Stimulated activated CD8-positive, alpha-beta memory T cell treated with anti-CD3 and anti-CD28 coated beads, Interleukin-12 subunit alpha, Interleukin-12 subunit beta, amount 100 ng/mL, for 24 hours (primary cell): ENCODE results near the gene RCAN2.
"Not testable (repeated sequence)": the region's sequence is repeated elsewhere in the genome, so short reads cannot be mapped to it uniquely, and the experiment has no call there.

Source experiments
- DNase-seq: peaks from one replicate; pipeline ENCODE4 v3.0.0-alpha.2; 2020; ENCODE audit errors: extremely low read depth

The RCAN2 gene

DNA sequence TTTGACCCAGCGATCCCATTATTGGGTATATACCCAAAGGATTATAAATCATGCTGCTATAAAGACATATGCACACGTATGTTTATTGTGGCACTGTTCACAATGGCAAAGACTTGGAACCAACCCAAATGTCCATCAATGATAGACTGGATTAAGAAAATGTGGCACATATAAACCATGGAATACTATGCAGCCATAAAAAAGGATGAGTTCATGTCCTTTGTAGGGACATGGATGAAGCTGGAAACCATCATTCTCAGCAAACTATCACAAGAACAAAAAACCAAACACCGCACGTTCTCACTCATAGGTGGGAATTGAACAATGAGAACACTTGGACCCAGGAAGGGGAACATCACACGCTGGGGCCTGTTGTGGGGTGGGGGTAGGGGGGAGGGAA, 103.5 kb downstream of the RCAN2 start:
- DNase-seq, result not testable (repeated sequence)

DNA sequence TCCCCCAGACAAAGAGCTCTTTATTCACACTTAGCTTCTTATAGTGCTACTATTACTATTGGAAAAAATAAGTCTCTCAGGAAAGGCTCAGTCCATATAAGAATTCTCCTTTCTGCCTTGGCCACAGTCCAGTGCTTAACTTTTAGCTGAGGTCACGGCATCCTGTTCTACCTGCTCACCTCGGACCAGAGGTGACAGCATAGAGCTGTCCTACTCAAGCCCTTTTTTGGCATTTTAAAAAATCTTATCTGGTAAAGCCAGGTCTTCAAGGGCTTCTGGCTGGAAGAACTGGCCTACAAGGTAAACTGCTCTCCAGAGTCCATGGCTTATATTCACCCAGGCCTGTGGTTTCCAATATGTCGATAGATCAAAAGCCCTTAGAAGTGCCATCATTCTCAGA, 109.7 kb downstream of the RCAN2 start:
- DNase-seq, result no peak

DNA sequence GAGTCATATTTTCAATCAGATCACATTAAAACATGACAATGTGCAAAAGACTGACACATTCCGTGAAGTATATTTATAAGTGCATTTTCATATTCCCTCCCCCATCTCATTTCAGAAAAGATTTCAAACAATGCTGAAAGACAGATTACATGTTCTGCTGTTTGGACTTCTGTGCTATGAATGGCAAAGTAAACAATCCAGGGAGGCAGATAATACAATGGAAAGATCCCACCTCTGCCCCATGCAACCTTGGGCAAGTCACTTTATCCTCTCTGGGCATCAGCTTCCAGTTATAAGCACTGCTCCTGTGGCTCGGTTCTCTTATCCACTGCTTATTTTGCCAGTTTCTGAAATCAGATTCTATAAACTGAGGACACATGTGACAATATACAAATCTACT, 110.2 kb downstream of the RCAN2 start:
- no peak for DNase-seq

DNA sequence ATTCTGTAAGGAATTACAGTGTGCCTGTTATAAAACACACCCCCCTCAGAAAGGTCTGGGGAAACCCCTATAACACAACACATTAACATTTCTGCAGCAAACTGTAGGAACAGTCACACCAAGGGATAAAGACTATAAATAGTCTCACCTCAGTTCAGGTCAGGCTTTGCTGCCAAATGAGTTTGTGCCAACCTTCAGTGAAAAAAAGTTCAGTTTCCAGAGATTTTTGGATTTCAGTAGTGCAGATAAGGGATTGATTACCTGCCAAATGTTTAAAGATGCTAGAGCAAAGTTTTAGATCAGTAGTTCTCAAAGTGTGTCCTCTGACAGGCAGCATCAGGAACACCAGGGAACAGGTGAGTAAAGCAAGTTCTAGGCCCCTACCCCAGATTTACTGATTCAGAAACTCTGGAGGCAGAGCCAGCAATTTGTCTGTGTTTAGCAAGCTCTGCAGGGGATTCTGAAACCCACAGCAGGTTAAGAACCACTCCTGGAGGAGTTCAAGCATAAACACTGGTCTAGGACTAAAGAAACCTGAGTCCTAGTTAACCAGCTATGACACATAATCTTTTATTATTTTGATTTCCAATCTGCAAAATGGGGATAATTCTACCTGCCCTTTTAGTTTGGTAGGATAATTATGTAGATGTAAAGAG, 111.0 kb downstream of the RCAN2 start:
- no peak for DNase-seq

DNA sequence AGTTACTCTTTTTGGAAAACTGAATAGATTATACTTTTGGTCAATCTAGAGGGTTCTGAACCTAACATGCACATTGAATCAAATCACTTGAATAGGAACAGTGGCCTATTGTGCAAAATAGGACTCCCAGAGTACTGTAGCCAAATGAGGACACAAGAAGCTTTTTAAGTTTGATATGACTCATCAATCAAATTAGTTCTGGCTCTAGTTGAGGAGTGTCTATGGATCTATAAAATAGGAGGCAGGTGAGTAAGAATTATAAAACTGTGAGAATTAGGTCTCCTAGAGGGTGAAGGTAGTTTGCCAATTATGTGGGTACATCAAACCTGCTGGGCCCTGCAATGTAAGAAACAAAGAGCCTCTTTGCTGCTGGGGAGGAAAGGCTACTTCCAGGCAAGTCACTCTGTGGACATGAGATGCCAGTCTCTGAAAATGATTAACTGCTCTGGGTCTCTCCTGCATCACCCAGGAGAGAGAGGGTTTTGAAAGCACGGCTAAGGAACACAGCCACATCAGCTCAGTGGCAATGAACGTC, 112.3 kb downstream of the RCAN2 start:
- no peak for DNase-seq

DNA sequence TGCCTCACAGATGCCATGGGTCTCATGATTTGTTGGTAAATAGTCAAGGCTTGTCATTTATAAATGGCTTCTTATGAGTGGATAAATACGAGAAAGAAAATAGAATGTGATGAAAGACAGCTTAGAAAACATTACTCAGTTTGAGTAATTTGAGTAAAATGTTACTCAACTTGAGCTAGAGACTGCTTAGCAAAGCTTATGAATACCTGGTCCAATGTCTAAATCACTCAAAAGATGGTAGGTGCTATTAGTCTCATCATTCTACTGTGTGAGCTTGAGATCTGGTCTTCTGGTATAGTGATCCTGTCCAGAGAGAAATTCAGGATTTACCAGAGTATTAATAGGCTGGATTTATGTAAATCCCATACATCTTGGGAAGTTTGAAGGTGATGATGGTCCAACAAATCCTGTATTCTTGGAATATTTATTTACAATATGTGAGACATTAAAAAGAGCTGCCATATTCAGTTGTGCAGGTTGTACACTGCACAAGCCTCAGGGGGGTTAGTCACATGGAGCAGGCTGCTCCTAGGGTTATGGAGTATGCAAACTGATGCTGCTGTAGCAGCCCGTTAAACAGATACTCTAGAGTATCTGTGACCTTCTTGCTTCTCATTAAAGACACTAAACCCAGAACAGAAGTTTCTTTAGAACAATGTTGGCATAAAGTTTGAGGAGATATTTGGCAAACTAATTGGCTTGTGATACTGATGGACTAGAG, 112.9 kb downstream of the RCAN2 start:
- no peak for DNase-seq

DNA sequence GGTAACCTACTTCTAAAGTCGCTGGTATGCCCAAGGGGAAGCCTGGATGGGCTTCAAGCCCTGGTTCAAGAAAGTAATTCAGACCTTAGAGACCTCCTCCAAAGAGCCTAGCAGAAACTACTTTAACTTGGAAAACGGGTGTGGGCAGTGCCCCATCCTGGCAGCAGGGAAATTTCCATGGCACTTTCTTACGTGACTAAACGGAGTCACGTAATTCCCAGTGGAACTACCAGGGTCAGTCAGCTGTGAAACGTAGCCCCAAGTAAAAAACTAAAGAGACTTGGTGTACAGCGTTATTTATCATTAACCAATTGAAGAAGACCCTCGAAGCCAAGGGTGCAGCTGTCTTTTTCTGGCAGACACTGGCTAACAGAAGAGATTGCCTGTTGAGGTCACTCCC, 114.0 kb downstream of the RCAN2 start:
- DNase-seq, result no peak

DNA sequence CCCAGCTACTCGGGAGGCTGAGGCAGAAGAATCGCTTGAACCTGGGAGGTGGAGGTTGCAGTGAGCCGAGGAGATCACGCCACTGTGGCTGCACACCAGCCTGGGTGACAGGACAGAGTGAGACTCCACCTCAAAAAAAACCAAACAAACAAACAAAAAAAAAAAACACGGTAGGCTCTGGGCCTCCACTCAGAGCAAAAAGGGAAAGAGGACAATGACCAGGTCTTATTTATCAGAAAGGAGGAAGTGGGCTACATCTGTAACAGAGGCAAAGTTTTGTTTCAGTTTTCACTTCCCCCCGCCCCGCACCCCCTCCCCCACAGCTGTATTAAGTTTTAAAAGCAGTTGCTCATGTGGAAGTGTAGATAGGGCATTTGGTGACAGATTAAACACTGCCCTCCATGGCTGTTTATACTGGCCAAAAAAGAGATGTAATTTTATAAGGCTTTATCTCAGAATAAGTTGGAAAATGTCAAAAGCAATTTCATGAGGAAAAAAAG, 114.6 kb downstream of the RCAN2 start:
- DNase-seq, result no peak

DNA sequence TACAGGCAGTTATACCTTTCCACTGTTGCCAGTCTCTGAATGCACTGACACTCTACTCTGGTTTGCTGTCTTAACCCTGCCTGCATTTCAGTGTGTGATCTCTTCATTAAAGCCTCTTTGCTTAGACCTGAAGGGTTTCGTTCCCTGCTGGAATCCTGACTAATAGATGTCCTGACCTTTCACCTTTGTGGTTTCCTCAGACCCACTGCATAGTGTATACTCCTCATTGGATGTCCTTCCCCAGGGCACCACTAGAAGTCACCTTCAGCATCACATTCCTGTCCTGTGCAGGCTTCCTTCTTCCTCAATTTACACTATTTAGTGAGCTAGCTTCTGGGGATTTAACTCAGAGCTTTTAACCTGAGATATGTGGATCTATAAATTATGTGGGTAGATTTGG, 120.6 kb downstream of the RCAN2 start:
- DNase-seq, result no peak

DNA sequence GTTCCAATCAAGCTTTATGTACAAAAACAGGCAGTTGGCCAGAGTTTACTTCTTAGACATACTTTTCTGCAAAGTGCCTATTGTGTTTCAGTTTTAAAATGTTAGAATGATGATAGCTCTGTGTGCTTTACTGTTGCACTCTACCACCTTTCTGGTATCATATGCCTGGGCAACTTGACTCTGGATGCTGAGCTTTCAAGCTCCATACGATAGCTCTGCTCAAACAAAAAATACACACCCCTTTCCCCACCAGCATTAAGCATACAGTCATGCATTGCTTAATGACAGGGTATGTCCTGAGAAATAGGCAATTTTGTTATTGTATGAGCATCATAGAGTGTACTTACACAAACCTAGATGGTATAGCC, 123.1 kb downstream of the RCAN2 start:
- DNase-seq, result no peak

DNA sequence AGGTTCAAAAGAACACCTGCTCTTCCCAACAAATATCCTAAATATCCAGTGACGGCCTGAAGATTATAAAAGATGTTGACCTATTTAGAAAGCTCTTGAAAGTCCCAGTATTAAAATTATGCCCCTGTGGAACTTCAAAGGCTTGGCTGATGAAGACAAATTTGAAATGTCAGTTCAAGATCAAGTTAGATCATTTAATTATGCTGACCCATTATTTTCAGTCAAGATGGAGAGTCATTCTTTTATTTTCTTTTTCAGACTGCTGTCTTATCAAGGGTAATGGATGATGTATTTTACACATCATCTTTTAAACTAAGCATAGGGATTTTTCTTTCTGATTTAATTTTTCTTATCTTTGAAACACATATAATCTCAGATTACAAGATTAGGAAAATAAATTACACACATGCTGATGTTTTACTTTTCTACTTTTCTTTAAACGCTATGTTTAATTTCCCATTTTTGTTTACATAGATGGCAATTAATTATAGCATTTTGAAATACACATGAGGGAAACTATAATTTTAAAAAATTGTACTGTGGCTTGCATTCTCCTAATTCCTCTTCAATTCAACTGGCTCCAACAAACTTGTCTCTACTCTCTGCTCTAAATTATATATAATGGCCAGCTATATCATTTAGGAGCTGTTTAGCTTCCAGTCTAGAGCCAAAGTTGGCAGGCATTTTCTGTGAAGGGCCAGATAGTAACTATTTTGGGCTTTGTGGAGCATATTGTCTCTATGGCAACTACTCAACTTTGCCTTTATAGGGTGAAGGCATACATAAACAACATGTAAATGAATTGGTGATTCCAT, 123.7 kb downstream of the RCAN2 start:
- DNase-seq, result no peak

DNA sequence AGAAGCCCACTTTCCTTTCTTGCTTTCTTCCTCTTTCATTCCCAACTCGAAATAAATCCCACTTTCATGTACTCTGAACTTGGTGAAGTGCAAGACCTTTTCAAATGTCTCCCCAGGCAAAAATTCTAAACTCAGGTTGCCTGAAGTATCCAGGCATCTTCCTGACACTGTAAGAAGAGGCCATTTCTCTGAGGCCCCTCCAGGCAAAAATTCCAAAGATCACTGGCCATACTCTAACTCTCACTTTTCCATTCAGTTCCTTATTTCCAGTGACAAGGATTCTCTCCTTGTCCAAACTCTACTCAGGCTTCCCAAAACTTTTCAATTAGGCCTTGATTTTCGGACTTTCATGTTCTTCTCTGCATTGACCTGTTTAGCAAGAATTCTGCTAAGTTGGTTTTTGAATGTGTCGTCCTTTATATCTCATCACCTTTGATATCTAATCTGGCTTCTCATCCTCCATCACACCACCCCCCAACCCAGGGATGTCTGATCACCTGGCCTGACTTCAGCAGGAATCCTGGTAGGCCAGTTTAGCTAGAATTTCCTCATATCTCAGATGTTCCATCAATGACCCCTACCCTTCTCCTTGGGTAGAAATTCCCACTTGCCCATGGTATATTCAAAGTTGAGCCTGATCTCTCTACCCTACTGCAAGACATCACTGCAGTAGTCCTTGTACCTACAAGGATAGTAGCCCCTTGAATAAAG, 124.9 kb downstream of the RCAN2 start:
- no peak for DNase-seq

DNA sequence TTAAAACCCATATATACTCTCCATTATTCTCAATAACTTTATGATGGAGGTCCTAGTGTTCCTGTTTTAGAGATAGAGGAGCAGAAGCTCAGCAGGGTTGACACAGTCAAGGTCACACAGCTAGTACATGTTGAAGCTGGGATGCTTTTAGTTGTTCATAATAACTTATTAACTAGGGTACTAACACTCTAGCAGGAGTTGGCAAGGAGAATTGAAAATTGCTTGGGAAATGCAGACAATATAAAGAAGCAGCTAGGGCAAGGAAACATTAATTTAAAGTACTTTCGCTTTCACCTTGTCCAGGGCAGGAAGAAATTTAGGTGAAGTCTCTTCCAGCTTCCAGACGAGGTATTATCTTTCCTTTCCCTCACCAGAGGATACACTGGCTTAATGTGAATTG, 133.7 kb downstream of the RCAN2 start:
- no peak for DNase-seq

DNA sequence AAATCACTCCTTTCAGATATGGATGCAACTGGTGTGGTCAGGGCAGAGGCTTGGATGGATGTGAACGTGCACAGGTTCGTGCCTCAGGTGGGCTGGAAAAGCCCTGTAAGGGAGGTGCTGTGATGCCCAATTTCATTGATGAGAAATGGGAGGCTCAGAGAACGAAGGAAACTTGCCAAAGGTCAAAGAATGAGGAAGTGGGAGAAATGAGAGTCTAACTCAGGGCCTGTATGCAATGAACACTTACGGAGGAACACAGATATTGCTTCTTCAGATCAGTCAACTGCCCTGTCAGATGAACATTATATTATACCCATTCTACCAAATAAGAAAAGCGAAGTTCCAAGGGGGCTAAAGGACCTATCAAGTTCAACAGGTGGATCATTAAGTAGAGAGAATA, 134.7 kb downstream of the RCAN2 start:
- DNase-seq, result no peak

DNA sequence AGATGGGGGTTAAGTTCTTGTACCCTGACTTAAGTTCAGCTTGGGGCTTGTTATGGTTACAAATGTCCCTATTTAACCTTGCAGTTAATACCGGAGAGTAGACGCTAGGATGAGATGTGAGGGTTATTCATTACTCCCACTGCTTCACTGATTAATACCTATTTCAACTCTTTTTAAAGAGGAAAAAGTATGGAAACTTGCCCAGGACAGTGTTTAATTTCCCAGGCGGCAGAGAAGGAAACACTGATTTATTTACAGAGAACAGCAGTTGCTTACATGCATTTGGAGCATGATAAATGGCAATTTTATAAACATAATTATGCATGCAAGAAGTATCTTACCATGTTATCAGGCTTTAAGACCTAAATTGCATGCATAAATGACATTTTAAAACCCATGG, 137.7 kb downstream of the RCAN2 start:
- DNase-seq, result no peak

DNA sequence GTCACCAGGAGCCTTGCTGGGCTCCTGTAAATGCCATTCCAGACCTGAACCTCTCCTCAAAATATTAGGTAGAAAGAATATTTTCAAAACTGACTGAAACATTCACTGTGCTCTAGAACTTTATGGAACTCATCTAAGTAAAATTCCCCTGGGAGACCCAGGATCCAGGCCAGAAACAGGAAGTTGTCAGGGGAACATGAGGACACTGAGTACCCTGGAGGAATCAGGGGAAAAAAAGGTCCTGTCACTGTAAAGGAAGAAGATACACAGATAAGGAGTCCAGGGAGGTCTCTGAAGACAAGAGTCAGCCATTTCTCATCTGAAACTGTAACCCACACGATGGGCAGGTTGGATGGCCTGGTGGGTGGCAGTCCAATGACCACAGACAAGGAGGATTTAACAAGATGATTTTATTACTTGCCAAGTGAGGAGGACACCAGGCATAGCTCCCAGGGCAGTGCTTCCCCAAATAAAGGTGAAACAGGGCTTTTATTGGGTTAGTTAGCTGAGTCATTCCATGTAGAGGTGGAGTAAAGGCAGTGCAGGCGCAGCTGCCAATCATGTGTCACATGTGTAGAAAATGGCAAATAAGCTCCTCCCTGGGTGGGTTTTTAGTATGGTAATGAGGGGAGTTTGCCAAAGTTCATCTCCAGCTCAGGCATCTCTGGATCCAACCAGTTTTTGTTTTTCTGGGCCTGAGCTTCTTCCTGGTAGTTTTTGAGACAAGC, 138.5 kb downstream of the RCAN2 start:
- no peak for DNase-seq

DNA sequence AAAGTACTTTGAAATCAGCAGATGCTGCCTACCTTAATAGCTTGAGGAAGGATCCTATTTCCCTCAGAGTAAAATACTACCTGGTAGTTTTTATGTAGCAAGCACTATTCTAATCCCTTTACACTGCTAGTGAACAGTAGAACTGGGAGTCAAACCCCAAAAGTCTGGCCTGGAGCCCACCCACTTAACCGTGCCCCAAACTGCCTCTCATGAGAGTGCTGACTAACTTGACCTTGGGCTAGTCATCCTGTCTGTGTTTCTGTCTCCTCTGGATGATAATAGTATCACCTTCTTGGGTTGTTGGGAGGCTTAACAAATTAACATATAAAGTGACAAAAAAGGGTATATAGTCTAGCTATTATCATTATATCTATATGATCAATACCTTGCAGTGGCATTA, 140.5 kb downstream of the RCAN2 start:
- no peak for DNase-seq

DNA sequence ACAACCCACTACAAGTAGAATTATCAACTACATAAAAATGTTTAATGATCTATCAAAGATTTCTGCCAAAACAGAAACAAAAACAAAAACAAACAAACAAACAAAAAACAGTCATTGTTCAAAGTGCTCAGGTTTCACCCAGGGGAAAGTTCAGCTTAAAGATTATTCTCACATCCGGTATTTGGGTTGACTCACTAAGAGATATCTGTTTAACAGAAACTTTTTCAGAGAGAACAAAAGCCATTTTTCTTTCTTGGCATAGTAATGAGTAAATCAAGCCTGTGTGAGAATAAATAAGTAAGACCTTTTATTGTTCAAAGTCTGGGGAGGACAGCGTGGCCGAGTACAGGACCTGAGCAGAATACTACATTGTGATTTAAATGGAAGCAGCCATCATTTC, 143.6 kb downstream of the RCAN2 start:
- DNase-seq, result no peak

DNA sequence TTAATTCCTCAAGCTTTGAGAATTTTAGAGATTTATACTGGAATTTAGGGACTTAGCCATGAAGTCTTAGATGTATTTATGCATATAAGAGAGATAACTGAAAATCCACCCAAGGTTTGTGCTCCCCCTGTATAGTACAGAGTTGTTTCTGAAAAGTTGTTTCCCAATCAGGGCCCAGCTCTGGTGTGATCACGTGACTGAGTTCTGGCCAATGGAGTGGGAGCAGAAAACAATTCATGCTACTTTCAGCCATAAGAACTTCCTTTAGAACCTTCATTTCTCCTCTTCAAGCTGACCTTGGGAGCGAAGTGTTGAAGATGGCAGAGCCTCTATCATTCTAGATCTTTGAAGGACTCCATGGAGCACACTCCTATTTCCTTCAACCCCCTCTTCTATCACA, 151.0 kb downstream of the RCAN2 start:
- no peak for DNase-seq

DNA sequence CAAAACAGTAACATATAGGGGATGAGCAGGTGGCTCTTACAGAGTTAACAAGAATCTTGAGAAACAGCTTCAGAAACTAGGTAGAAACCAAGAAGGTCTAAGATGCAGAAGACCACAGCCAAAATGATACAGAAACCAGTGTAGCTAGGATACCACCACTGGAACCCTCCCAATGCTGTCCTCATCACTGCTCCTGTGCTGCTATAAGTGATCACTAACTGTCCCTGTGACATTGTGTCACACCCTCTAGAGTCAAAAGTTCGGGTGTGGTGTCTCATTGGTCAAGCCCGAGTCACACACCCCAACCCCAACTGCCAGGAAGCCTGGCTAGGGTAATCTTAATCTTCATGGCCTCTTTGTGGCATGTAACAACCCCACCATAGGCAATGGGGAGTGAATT, 153.1 kb downstream of the RCAN2 start:
- DNase-seq, result no peak

DNA sequence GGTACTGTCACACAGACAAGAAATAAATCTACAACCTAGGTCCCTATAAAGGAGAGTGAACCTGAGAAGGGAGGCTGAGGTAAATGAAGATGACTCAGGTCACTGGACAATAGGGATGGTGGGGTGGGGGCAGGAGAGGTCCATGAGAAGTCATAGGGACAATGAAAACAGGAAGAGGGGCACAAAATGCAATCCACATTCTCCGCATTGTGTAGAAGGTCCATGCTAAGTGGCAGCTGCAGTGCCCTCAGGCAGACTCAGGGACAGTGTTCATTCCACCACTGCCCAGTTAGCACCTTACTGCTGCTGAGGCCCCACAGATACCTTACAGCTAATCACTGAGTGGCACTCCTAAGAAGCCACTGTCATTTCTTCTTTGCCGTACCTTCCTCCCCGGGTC, 156.8 kb downstream of the RCAN2 start:
- DNase-seq, result no peak
